Peyer's patch (tissue), 4 donors: ENCODE data around the gene TMEM183A. TPM values are rescaled to one million over a fixed set of nuclear protein-coding genes. Genes with fewer than 3 reads are reported as not detected.

ENCODE experiments used
- DNase-seq, 3 donors: peaks; one replicate each; pipeline ENCODE4 v3.0.0-alpha.2; 2017 to 2019
- H3K27ac ChIP-seq, 4 donors: fragments of 200-600 bp; sonication (generic); one replicate each; pipeline ENCODE4 v1.5.1; 2016 to 2019
- H3K27me3 ChIP-seq, 2 donors: fragments of 200-600 bp; sonication (generic); one replicate each; pipeline ENCODE4 v1.5.1; 2019
- H3K36me3 ChIP-seq, 3 donors: fragments of 200-600 bp; sonication (generic); one replicate each; pipeline ENCODE4 v1.5.1; 2016 to 2019
- H3K4me1 ChIP-seq, 4 donors: fragments of 200-600 bp; sonication (generic); one replicate each; pipeline ENCODE4 v1.5.1; 2016 to 2019
- H3K4me3 ChIP-seq, 4 donors: fragments of 200-600 bp; sonication (generic); 1 replicate in 3 of 4; 2 replicates in 1 of 4; pipeline ENCODE4 v1.5.1; 2016 to 2019; ENCODE audit warnings: mild to moderate bottlenecking in 1 of 4
- H3K9me3 ChIP-seq, 4 donors: fragments of 200-600 bp; sonication (generic); one replicate each; pipeline ENCODE4 v1.5.1; 2016 to 2019; ENCODE audit warnings: mild to moderate bottlenecking in 1 of 4
- POLR2A ChIP-seq, 2 donors: fragments of 450-650 bp; IDR thresholded peaks; one replicate each; pipeline ENCODE4 v1.5.1; 2017; ENCODE audit warnings: antibody characterized with exemption in 2 of 2, mild to moderate bottlenecking in 2 of 2, moderate library complexity in 2 of 2
- total RNA-seq, 4 donors: library from RNA; depleted of rRNA; stranded (reverse); fragments of >200 nt; gene quantifications; one replicate each; pipeline ENCODE4 v1.1.0, GENCODE V29; 2016
- TF ChIP-seq, protein P1 (sequence below), 6 experiments: fragments of 450-650 bp in 4 of 6; fragments of 200-600 bp in 2 of 6; sonication (generic) in 1 of 6; IDR thresholded peaks; one replicate each; pipeline ENCODE4 v1.5.1; 2017 to 2019; ENCODE audit warnings: antibody characterized with exemption in 6 of 6, mild to moderate bottlenecking in 3 of 6, moderate library complexity in 1 of 6

Gene TMEM183A
- total RNA-seq, 4 donors from 2014 or later: 65.4 to 91.6 (median 80.4) TPM

DNA sequence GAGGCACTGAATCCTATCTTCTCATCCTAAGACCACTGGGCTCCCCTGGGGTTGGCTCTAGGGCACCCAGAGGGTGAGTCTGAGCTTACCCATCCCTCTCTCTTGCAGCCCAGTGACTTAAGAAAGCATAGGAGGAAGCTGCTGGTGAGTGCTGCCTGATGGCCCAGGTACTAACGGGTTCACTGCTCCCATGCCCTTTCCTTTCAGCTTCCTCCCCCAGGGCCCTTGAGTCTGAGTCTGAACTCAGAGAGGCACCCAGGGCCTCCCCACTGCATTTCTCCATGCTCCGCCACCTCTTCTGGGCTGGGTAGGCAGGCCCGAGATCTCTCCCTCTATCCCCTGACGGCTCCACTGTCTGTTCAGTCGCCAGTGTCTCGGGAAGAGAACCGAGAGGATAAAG, 48.8 kb downstream of the TMEM183A start:
- H3K36me3 ChIP-seq: no peaks in the 10 kb centered on the region
- no peak overlapping the region for H3K27ac ChIP-seq
- H3K9me3 ChIP-seq: no peaks in the 10 kb centered on the region
- no peaks in the 10 kb centered on the region for H3K4me1 ChIP-seq
- TF ChIP-seq, protein P1, sequence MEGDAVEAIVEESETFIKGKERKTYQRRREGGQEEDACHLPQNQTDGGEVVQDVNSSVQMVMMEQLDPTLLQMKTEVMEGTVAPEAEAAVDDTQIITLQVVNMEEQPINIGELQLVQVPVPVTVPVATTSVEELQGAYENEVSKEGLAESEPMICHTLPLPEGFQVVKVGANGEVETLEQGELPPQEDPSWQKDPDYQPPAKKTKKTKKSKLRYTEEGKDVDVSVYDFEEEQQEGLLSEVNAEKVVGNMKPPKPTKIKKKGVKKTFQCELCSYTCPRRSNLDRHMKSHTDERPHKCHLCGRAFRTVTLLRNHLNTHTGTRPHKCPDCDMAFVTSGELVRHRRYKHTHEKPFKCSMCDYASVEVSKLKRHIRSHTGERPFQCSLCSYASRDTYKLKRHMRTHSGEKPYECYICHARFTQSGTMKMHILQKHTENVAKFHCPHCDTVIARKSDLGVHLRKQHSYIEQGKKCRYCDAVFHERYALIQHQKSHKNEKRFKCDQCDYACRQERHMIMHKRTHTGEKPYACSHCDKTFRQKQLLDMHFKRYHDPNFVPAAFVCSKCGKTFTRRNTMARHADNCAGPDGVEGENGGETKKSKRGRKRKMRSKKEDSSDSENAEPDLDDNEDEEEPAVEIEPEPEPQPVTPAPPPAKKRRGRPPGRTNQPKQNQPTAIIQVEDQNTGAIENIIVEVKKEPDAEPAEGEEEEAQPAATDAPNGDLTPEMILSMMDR (IDR thresholded peaks at IDR 0.05): no peak
- TF ChIP-seq POLR2A (IDR thresholded peaks at IDR 0.05): no peak
- no peaks in the 10 kb centered on the region for H3K27me3 ChIP-seq
- no peak overlapping the region for H3K4me3 ChIP-seq
- no peak for DNase-seq

DNA sequence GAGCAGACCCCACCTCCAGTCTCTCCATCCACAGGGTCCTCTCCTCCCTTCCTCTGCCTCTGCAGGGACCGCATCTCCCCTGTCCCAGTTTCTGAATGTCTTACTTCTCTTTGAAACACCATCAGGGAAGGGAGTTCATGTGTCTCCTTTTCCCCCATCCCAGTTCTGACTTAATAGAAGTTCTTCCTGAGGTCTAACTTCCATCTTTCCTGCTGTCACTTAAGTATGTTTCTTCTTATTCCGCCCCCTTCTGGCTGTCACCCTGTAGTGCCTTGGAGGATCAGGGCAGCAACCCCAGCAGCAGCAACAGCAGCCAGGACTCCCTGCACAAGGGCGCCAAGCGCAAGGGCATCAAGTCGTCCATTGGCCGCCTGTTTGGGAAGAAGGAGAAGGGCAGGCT, 49.3 kb downstream of the TMEM183A start:
- H3K4me3 ChIP-seq: no peak overlapping the region
- H3K36me3 ChIP-seq: no peaks in the 10 kb centered on the region
- TF ChIP-seq, protein P1 (IDR thresholded peaks at IDR 0.05): no peak
- no peak for TF ChIP-seq POLR2A (IDR thresholded peaks at IDR 0.05)
- DNase-seq: no peak
- H3K27me3 ChIP-seq: no peaks in the 10 kb centered on the region
- no peaks in the 10 kb centered on the region for H3K4me1 ChIP-seq
- H3K9me3 ChIP-seq: no peaks in the 10 kb centered on the region
- H3K27ac ChIP-seq: no peak overlapping the region

DNA sequence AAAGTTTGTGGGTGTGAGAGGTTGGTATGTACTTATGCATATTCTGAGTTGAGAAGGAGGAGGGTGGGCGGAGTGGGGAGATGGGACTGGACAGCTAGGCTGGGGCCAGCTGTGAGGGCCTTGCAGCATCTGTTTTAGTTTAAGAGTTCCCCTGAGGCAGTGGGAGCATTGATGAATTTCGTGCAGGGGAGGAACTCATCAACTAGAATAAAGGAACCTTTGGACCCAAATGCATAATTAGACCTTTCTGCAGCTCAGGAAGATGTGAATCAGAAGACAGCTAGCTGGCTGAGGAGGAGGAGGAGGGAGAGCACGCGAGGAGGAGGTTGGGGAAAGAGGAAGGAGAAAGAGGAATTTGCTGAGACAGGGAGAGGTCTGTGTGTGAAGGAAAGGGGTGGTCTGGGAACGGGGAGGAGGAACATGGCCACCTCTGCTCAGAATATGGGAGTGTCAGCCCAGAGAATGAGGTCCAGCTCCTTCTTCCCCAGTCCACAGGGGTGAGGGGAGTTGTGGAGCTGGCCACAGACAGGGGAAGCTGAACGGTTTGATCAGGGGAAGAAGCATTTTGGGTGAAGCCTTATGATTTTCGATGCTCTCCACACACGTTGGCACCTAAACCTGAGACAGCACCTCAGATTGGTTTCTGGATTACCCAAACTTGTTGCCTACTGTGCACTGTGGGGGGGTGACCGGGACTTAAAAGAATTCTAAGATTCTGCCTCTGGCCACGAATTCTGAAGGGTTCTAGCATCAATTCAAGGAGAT, 50.9 kb downstream of the TMEM183A start:
- DNase-seq: no peak
- H3K27me3 ChIP-seq: no peaks in the 10 kb centered on the region
- no peaks in the 10 kb centered on the region for H3K9me3 ChIP-seq
- H3K4me3 ChIP-seq: no peak overlapping the region
- H3K4me1 ChIP-seq: no peaks in the 10 kb centered on the region
- no peak overlapping the region for H3K27ac ChIP-seq
- TF ChIP-seq, protein P1 (IDR thresholded peaks at IDR 0.05): no peak
- TF ChIP-seq POLR2A (IDR thresholded peaks at IDR 0.05): no peak
- H3K36me3 ChIP-seq: no peaks in the 10 kb centered on the region

DNA sequence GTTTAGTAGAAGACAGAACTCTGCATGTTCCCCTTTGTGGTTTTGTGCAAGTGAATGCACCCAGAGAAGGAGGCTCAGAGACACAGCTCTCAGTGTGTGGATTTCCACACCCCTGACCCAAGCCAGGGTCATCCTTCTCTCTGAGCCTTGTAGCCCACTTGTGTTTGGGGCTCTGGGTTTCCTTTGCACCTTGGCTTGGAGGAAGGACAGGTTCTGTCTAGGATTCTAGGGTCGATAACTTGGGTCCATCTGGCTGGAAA, 51.4 kb downstream of the TMEM183A start:
- Histone ChIP-seq H3K4me3 (no peak overlapping the region), H3K36me3 (no peaks in the 10 kb centered on the region), H3K9me3 (no peaks in the 10 kb centered on the region), H3K27ac (no peak overlapping the region), H3K27me3 (no peaks in the 10 kb centered on the region), H3K4me1 (no peaks in the 10 kb centered on the region)
- DNase-seq: no peak
- TF ChIP-seq, protein P1 (IDR thresholded peaks at IDR 0.05): no peak
- TF ChIP-seq POLR2A (IDR thresholded peaks at IDR 0.05): no peak

DNA sequence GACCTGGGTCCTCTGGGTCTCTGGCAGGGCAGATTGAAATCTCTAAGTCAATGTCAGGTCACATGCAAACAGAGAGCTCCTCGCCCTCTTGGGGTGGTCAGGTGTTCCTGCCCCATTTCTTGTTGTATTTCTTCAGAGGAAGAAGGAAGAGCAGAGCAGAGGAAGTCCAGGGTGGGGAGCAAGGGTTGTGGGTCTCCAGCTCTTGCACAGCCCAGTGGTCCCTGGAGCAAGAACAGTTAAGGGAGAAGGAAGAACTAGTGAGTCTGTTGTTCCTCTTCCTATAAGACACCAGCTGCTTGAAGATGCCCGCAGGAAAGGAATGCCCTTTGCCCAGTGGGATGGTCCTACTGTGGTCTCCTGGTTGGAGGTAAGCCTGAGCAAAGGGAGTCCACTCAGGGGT, 52.3 kb downstream of the TMEM183A start:
- DNase-seq: no peak
- H3K4me3 ChIP-seq: no peak overlapping the region
- no peaks in the 10 kb centered on the region for H3K4me1 ChIP-seq
- no peak for TF ChIP-seq POLR2A (IDR thresholded peaks at IDR 0.05)
- TF ChIP-seq, protein P1 (IDR thresholded peaks at IDR 0.05): no peak
- no peak overlapping the region for H3K27ac ChIP-seq
- H3K36me3 ChIP-seq: no peaks in the 10 kb centered on the region
- H3K9me3 ChIP-seq: no peaks in the 10 kb centered on the region
- H3K27me3 ChIP-seq: no peaks in the 10 kb centered on the region

DNA sequence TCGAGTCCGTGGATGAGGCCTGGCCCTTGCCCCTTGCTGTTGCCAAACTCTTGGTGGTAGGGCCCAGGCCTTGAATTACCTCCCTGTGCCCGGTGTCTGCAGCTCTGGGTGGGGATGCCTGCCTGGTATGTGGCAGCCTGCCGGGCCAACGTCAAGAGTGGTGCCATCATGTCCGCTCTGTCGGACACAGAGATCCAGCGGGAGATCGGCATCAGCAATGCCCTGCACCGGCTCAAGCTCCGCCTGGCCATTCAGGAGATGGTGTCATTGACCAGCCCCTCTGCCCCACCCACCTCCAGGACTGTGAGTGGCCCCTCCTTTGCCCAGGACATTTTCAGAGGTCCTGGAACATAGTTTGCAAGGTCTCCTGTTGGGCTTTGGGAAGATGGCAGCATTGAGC, 52.9 kb downstream of the TMEM183A start:
- no peak for TF ChIP-seq POLR2A (IDR thresholded peaks at IDR 0.05)
- TF ChIP-seq, protein P1 (IDR thresholded peaks at IDR 0.05): no peak
- Histone ChIP-seq H3K36me3 (no peaks in the 10 kb centered on the region), H3K4me1 (no peaks in the 10 kb centered on the region), H3K27me3 (no peaks in the 10 kb centered on the region), H3K9me3 (no peaks in the 10 kb centered on the region), H3K4me3 (no peak overlapping the region), H3K27ac (no peak overlapping the region)
- DNase-seq: no peak
